ENCODE measurements around the gene CTAG1B. TPM values are rescaled to one million over a fixed set of nuclear protein-coding genes. Genes with fewer than 3 reads are reported as not detected.

CTAG1B gene
- total and polyA plus RNA-seq, 2 experiments from 2014 or later: not detected

DNA sequence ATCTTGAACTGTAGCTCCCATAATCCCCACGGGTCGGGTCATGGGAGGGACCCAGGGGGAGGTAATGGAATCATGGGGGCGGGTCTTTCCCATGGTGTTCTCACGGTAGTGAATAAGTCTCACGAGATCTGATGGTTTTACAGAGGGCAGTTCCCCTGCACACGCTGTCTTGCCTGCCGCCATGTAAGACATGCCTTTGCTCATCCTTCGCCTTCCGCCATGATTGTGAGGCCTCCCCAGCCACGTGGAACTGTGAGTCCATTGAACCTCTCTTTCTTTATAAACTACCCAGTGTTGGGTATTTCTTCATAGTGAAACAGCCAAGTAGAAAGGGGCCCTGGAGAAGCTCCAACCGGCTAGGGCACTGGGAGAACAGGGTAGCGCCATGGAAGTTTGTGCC is 21.9 kb downstream of the CTAG1B start:
- Histone ChIP-seq H3F3A (replicated peaks; ENCODE audit: low read depth) (no peaks in the 10 kb centered on the region), H3K4me1 (ENCODE audit: insufficient read depth) (peaks cover 11% of the 10 kb centered on the region), H4K20me1 (replicated peaks; ENCODE audit: insufficient read depth) (no peaks in the 10 kb centered on the region), H3K79me2 (replicated peaks; ENCODE audit: insufficient read depth) (no peaks in the 10 kb centered on the region), H3K27ac (ENCODE audit: low read depth) (peak overlapping the region; percentile 80), H2AFZ (no peak overlapping the region), H3K27me3 (ENCODE audit: insufficient read depth) (no peaks in the 10 kb centered on the region), H3K9me2 (ENCODE audit: insufficient read depth) (no peaks in the 10 kb centered on the region), H3K36me3 (ENCODE audit: insufficient read depth) (no peaks in the 10 kb centered on the region), H3K4me2 (no peak overlapping the region), H3K4me3 (no peak overlapping the region)
- ATAC-seq: no peak
- DNase-seq (ENCODE audit: low spot score): no peak
- Mint-ChIP-seq H3K4me3 (no peak overlapping the region; the same call in 2 of the 3 replicates), H3K9me3 (peaks cover 25% of the 10 kb centered on the region; the same call in 2 of the 3 replicates), H3K27ac (no peak overlapping the region; the same call in 1 of the 2 replicates), H3K27me3 (ENCODE audit: insufficient read depth, low read depth, poor library complexity) (peaks cover 4% of the 10 kb centered on the region), H3K4me1 (peaks cover 26% of the 10 kb centered on the region), H3K36me3 (ENCODE audit: low read depth) (peaks cover 23% of the 10 kb centered on the region)
- TF ChIP-seq STAT1 (IDR thresholded peaks at IDR 0.05; ENCODE audit: unreplicated experiment) (no peak), NANOG (IDR thresholded peaks at IDR 0.05; ENCODE audit: borderline replicate concordance) (no peak), EZH2phosphoT487 (IDR thresholded peaks at IDR 0.05; ENCODE audit: unreplicated experiment) (no peak), CTCF (conservative IDR thresholded peaks at IDR 0.05; ENCODE audit: low read depth in 2 of 2) (no peak), EZH2 (IDR thresholded peaks at IDR 0.05; ENCODE audit: low read depth, unreplicated experiment) (no peak)

- no peaks in the 10 kb centered on the region for H3K36me3 ChIP-seq (ENCODE audit: insufficient read depth)
- TF ChIP-seq CTCF (conservative IDR thresholded peaks at IDR 0.05; ENCODE audit: low read depth in 2 of 2) (peak in 1 of 2 experiments; percentile 55; a peak in 2 of 4 replicates), ZNF331 (CRISPR knock-in tag; IDR thresholded peaks at IDR 0.05; ENCODE audit: low read depth) (no peak), ZNF462 (CRISPR knock-in tag; IDR thresholded peaks at IDR 0.05) (no peak), POLR2AphosphoS5 (IDR thresholded peaks at IDR 0.05; ENCODE audit: low read depth) (no peak), JUNB (IDR thresholded peaks at IDR 0.05; ENCODE audit: unreplicated experiment) (no peak)
These were observed 22.7 kb downstream of the CTAG1B start for GRCh38 chrX:154596290-154596929.

More at GRCh38 chrX:154596290-154596929, 22.7 kb downstream of the CTAG1B start:
- 0 out of 2 replicates have a peak overlapping the region, but pooled peaks have one; percentile 48 for H3K27ac Mint-ChIP-seq
- peaks cover 4% of the 10 kb centered on the region for H3K27me3 Mint-ChIP-seq (ENCODE audit: insufficient read depth, low read depth, poor library complexity)
- peaks cover 11% of the 10 kb centered on the region for H3K4me1 ChIP-seq (ENCODE audit: insufficient read depth)
- peaks cover 31% of the 10 kb centered on the region; the same call in 2 of the 3 replicates for H3K9me3 Mint-ChIP-seq
- peaks cover 23% of the 10 kb centered on the region for H3K4me1 Mint-ChIP-seq
- no peaks in the 10 kb centered on the region for H3K27me3 ChIP-seq (ENCODE audit: insufficient read depth)
- H3K4me2 ChIP-seq: peak overlapping the region; percentile 55
- H3K36me3 Mint-ChIP-seq (ENCODE audit: low read depth): peaks cover 23% of the 10 kb centered on the region
- peak overlapping the region; percentile 7; the same call in 1 of the 2 replicates for H3K4me3 ChIP-seq
- no peaks in the 10 kb centered on the region for H3F3A ChIP-seq (replicated peaks; ENCODE audit: low read depth)
- DNase-seq (ENCODE audit: low spot score) (peak; percentile 89), ATAC-seq (peak; percentile 94)
- H4K20me1 ChIP-seq (replicated peaks; ENCODE audit: insufficient read depth): no peaks in the 10 kb centered on the region
- no peak overlapping the region for H3K4me3 Mint-ChIP-seq
- no peak overlapping the region for H2AFZ ChIP-seq
- H3K79me2 ChIP-seq (replicated peaks; ENCODE audit: insufficient read depth): no peaks in the 10 kb centered on the region
- H3K9me2 ChIP-seq (ENCODE audit: insufficient read depth): no peaks in the 10 kb centered on the region
- peak overlapping the region; percentile 89 for H3K27ac ChIP-seq (ENCODE audit: low read depth)

All from GM23338 (cell line).